Activated CD4-positive, alpha-beta T cell treated with anti-CD3 and anti-CD28 coated beads, Interleukin-2, amount 50 U/mL, for 4 hours (primary cell): ENCODE measurements around the gene USP48.
"Not testable (repeated sequence)": the region's sequence is repeated elsewhere in the genome, so short reads cannot be mapped to it uniquely, and the experiment has no call there.

Experiments used
- DNase-seq, 2 experiments: peaks; one replicate each; pipeline ENCODE4 v3.0.0-alpha.2; 2020

Gene USP48

DNA sequence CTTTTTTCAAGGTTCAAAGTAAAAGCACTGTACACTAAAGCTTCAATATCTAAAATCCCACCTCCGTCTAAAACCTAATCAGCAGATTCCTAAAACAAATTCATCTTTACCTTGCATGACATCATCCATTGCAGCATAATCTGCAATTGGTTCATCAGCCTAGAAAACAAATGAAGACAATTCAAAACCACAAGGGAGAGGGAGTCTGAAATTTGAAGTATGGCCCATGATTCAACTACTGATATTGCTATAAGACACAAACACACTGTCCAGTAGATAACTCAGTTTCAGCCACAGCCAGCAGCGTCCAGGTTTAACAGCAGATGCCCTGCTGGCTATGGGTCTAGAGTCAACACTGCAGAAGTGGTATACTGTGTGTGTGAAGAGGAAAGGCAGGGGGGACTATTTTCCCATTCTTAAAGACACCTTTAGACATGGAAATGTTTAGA is 95.8 kb downstream of the USP48 start:
- no peak for DNase-seq

- no peak for DNase-seq
These were observed 96.8 kb downstream of the USP48 start for GRCh38 chr1:21685946-21686678.

DNA sequence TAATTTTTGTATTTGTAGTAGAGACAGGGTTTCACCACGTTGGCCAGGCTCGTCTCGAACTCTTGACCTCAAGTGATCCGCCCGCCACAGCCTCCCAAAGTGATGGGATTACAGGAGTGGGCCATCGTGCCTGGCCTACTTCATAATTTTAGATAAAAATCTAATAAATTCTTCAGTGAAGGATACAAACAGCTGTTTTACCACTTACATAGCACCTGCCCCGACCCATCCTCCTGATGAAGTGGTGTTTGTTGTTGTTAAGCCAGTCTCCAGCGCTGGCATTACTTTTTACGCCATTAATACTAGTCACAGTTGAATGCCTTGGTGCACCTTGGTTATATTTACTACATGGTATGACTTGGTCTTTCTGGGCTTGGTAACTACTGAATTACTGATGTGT is 101.5 kb downstream of the USP48 start:
- no peak for DNase-seq

DNA sequence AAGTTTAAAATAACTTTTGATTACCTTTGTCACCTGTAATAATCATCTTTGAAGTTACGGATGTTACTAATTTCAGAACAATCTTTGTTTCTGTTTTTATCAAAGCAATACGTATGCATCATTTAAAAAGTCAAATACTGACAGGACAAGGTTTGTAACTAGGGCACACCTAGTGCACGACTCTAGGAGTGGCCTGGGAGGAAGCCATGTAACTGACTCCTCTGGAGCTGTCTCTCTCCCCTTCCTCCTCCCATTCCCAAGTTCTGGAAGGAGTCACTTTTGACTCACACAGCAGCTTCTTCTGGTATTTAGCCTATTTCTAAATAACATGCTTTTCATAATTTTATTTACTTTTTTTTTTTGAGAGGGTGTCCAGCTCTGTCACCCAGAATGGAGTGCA is 102.0 kb downstream of the USP48 start:
- no peak for DNase-seq

DNA sequence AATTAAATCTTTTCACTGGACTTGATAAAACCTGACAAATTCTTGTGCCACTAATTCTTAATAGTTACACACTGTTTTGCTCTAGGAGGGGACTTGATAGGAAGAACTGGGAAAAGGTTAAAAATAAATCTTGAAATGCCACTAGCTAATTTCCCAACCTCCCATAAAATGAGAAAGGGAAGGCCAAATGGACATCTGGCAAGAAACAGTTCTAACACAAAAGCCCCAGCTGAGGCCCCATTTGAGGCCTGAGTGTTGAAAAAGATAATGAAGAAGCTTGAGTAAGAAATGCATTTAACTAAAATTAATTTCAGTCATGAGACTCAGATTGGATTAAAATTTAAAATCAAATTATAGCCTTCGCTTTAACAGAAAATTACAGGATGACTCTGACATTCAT is 102.6 kb downstream of the USP48 start:
- DNase-seq = no peak

DNA sequence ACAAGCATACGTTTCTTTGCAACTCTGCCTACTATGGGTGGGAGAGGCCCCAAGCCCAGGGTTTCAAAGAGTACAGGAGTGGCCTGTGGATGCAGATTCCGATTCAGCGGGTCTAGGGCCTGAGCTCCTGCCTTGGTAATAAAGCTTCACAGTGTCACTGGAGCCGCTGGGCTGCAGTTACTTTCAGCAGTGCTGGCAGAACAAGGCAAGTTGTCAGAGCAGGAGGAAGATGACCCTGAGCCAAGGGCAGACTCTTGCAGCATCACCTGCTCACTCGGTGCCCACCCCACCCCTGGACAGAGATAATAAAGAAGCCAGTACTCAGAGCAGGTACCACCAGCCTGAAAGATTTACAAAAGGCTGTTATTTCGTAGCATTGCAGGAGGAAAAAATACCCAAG is 105.8 kb downstream of the USP48 start:
- no peak for DNase-seq

DNA sequence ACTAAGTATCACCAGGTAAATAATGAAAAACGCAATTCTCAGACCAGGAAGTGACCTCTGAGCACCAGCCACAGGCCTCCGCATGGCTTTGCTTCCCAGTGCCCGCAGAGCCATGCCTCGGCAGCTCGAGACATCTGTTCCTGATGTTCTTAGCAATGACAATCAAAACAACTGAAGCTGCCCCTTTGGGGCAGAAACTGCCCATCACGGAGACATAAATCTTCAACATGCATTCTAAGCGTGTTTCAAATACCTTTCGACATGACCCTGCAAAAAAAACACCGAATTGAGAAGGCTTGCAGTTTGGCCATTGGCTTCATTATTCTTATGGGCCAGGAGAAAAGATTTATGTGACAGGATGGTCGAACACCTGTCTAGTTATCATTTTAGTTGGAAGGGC is 108.0 kb downstream of the USP48 start:
- DNase-seq = no peak

DNA sequence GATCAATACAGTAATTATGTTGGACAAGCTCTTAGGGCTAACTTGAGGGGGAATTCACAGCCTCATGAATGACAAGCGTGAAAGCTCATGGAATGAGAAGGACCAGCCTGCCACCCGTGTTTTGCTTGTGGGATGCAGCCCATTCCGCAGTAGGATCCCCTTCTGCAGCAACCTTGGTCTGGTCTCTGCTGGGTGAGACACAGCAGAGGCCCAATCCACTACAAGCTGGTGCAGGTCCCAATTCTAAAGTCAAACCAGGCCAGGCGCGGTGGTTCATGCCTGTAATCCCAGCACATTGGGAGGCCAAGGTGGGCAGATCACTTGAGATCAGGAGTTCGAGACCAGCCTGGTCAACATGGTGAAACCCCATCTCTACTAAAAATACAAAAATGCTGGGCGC is 109.1 kb downstream of the USP48 start:
- not testable (repeated sequence) for DNase-seq

GRCh38 chr1:21673277-21673780 is 109.6 kb downstream of the USP48 start:
- DNase-seq = no peak

- no peak for DNase-seq
These were observed 110.3 kb downstream of the USP48 start for GRCh38 chr1:21672478-21673276.

- no peak for DNase-seq
These were observed 111.0 kb downstream of the USP48 start for GRCh38 chr1:21671915-21672314.

GRCh38 chr1:21670956-21671902 is 111.7 kb downstream of the USP48 start:
- DNase-seq = no peak

- no peak for DNase-seq
These were observed 112.7 kb downstream of the USP48 start for GRCh38 chr1:21670059-21670881.

GRCh38 chr1:21669258-21670058 is 113.5 kb downstream of the USP48 start, which contains the start of gene RAP1GAP:
Gene RAP1GAP (minus strand): TSS chr1:21669357. CDS start chr1:21620032, 49,325 bp downstream.
- no peak for DNase-seq

DNA sequence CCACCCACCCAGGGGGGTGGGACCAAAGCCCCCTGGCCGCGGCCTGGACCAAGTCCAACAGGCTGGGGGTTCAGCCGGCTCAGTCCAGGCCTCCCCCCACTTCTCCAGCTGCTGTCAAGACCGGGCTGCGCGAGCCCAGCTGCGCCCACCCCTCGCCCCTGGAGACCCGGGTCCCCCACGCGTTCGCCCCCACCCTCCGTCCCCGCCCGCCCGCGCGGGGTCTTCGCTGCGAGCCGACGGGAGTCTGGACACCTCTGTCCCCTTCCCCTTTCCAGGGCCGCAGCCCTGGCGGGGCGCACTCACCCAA is 114.0 kb downstream of the USP48 start:
- no peak for DNase-seq

DNA sequence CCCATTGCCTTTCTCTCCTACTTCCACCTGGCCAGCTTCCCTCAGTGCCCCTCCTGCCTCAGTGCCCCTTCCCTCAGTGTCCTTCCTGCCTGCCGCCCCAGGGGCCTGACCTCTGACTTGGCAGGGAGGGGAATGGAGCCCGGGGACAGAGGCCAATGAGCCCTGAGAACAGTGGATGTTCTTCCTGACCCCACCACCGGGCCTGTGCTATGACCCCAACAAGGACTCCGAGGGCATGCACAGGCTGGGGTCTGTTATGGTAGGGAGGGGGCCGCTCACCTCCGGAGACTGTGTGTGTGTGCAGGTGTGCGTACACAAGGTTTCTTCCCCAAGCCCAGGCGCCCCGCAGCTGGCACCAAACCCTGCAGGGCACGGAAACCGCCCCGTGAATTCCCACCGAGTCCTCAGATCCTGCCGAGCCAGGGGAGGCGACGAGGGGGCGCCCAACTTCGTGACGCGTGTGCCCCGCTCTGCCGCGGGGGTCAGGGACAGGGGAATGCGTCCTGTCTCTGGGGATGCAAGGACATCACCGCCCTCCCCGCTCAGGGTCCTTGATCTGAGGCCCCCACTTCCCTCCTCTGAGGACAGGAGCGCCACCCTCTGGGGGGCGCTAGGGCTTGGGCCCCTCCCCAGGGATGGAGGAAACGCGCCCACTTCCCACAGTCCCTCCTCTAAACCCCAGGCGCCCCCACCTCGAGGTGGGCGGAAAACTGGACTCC is 114.6 kb downstream of the USP48 start:
- DNase-seq = no peak

DNA sequence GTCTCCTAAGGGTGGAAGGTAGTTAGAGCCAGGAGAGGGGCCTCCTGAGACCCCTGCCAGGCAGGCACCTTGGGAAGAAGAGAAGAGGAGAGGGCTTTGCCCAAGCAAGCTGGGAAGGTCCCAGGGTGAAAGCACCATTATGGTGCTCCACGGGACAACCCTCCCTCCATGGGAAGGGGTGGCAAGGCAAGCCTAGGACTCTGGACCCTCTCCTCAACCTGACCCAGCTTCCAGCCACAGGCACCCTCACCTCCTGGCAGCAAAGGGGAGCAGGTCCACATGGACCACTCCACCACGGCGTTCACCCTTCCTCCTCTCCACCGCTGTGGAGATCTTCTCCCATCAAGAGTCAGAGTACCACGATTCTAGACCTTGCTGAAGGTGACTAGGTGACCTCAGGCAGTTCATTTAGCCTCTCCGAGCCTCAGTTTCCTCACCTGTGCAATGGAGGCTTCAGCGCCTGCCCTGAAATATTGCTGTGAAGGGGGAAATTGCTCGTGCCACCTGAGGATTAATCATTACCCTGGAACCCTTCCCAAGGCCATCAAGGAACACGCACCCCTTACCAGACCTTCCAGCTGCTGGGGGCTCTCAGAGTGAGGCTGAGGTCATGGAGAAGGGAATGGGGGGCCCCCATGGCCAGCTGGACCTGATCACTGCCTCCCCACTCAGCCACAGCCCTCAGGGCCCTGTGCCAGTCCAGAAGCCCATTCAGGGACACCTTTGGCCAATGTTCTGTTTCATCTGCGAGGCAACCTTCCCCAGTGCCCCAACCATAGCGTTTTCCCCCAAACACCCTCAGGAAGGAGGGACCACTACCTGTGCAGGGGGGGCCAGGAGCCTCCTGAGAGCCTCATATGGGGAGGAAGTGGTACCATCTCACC is 115.4 kb downstream of the USP48 start:
- no peak for DNase-seq

- no peak for DNase-seq
These were observed 116.2 kb downstream of the USP48 start for GRCh38 chr1:21666576-21667320.
